Liver (tissue), 9 donors: ENCODE data around the gene XKR8. TPM values are rescaled to one million over a fixed set of nuclear protein-coding genes. Genes with fewer than 3 reads are reported as not detected.

Experiments used
- DNase-seq: peaks from one replicate; pipeline ENCODE4 v3.0.0-alpha.2; 2017; ENCODE audit warnings: low spot score
- H3K27ac ChIP-seq, 2 donors: one replicate each; pipeline ENCODE4 v1.7.0; 2013; ENCODE audit warnings: inconsistent platforms in 2 of 2, low read length in 2 of 2, control low read depth in 1 of 2, low read depth in 1 of 2, mild to moderate bottlenecking in 1 of 2
- H3K27me3 ChIP-seq, 4 donors: one replicate each; pipeline versions ENCODE4 v1.6.1 to v1.7.0; 2013; ENCODE audit warnings: low read length in 3 of 4, inconsistent platforms in 1 of 4, mild to moderate bottlenecking in 1 of 4, moderate library complexity in 1 of 4; ENCODE audit not compliant: control insufficient read depth in 4 of 4, insufficient read depth in 4 of 4
- H3K36me3 ChIP-seq, 4 donors: one replicate each; pipeline versions ENCODE4 v1.6.1 to v1.7.0; 2013; ENCODE audit warnings: low read length in 3 of 4, mild to moderate bottlenecking in 3 of 4, low read depth in 1 of 4, moderate library complexity in 1 of 4; ENCODE audit not compliant: control insufficient read depth in 4 of 4, insufficient read depth in 3 of 4
- H3K4me1 ChIP-seq, 4 donors: one replicate each; pipeline versions ENCODE4 v1.6.1 to v1.7.0; 2013; ENCODE audit warnings: low read length in 3 of 4, mild to moderate bottlenecking in 3 of 4, moderate library complexity in 1 of 4; ENCODE audit not compliant: control insufficient read depth in 4 of 4, insufficient read depth in 4 of 4
- H3K4me3 ChIP-seq, 3 donors: one replicate each; pipeline versions ENCODE4 v1.6.1 to v1.7.0; 2013; ENCODE audit warnings: low read length in 3 of 3, control low read depth in 1 of 3, low read depth in 1 of 3, mild to moderate bottlenecking in 1 of 3
- H3K9ac ChIP-seq, 2 donors: one replicate each; pipeline ENCODE4 v1.7.0; 2013; ENCODE audit warnings: low read length in 2 of 2, mild to moderate bottlenecking in 2 of 2, moderate library complexity in 2 of 2, control low read depth in 1 of 2, low read depth in 1 of 2
- H3K9me3 ChIP-seq, 4 donors: one replicate each; pipeline versions ENCODE4 v1.6.1 to v1.7.0; 2013; ENCODE audit warnings: low read length in 3 of 4; ENCODE audit not compliant: control insufficient read depth in 4 of 4
- ATF3 ChIP-seq: IDR thresholded peaks from 2 replicates; pipeline ENCODE4 v1.6.1; 2016; ENCODE audit warnings: antibody characterized with exemption
- CTCF ChIP-seq: fragments of 150-350 bp; IDR thresholded peaks from 2 replicates; pipeline ENCODE4 v1.5.1; 2017; ENCODE audit warnings: improper control_type of control experiment, low read depth, low read length; ENCODE audit not compliant: missing input control
- EGR1 ChIP-seq, 2 donors: IDR thresholded peaks; 2 replicates each; pipeline ENCODE4 v1.6.1; 2016 to 2018; ENCODE audit warnings: antibody characterized with exemption in 2 of 2, low read depth in 2 of 2
- FOXA1 ChIP-seq: IDR thresholded peaks from 2 replicates; pipeline ENCODE4 v1.6.1; 2016; ENCODE audit warnings: antibody characterized with exemption
- FOXA2 ChIP-seq: IDR thresholded peaks from 2 replicates; pipeline ENCODE4 v1.6.1; 2016; ENCODE audit warnings: antibody characterized with exemption
- GABPA ChIP-seq, 2 donors: IDR thresholded peaks in 1 of 2; conservative IDR thresholded peaks in 1 of 2; 2 replicates each; pipeline ENCODE4 v1.6.1; 2016; ENCODE audit warnings: antibody characterized with exemption in 2 of 2, mild to moderate bottlenecking in 1 of 2, moderate library complexity in 1 of 2
- HNF4A ChIP-seq, 2 donors: conservative IDR thresholded peaks; 2 replicates each; pipeline ENCODE4 v1.6.1; 2016; ENCODE audit warnings: antibody characterized with exemption in 2 of 2, mild to moderate bottlenecking in 2 of 2
- HNF4G ChIP-seq: IDR thresholded peaks from 2 replicates; pipeline ENCODE4 v1.6.1; 2016; ENCODE audit warnings: antibody characterized with exemption
- JUND ChIP-seq, 2 donors: IDR thresholded peaks; 2 replicates each; pipeline ENCODE4 v1.6.1; 2016; ENCODE audit warnings: antibody characterized with exemption in 2 of 2
- MAX ChIP-seq: IDR thresholded peaks from 2 replicates; pipeline ENCODE4 v1.6.1; 2016; ENCODE audit warnings: antibody characterized with exemption
- NR2F2 ChIP-seq: IDR thresholded peaks from 2 replicates; pipeline ENCODE4 v1.6.1; 2016; ENCODE audit warnings: antibody characterized with exemption
- RAD21 ChIP-seq, 2 donors: IDR thresholded peaks; 2 replicates each; pipeline ENCODE4 v1.6.1; 2016; ENCODE audit warnings: antibody characterized with exemption in 2 of 2, mild to moderate bottlenecking in 2 of 2
- REST ChIP-seq: IDR thresholded peaks from 2 replicates; pipeline ENCODE4 v1.6.1; 2016; ENCODE audit warnings: antibody characterized with exemption, mild to moderate bottlenecking
- RXRA ChIP-seq, 2 donors: IDR thresholded peaks; 2 replicates each; pipeline ENCODE4 v1.6.1; 2017 to 2018; ENCODE audit warnings: antibody characterized with exemption in 2 of 2, mild to moderate bottlenecking in 1 of 2
- SP1 ChIP-seq: IDR thresholded peaks from 2 replicates; pipeline ENCODE4 v1.6.1; 2018; ENCODE audit warnings: antibody characterized with exemption, mild to moderate bottlenecking
- TAF1 ChIP-seq: conservative IDR thresholded peaks from 2 replicates; pipeline ENCODE4 v1.6.1; 2016; ENCODE audit warnings: antibody characterized with exemption, mild to moderate bottlenecking
- YY1 ChIP-seq: IDR thresholded peaks from 2 replicates; pipeline ENCODE4 v1.6.1; 2016; ENCODE audit warnings: antibody characterized with exemption, mild to moderate bottlenecking
- ZBTB33 ChIP-seq: IDR thresholded peaks from 2 replicates; pipeline ENCODE4 v1.6.1; 2016; ENCODE audit warnings: antibody characterized with exemption
- WGBS: extraction: QIAGEN DNeasy Blood & Tissue Kit; methylation state at CpG from one replicate; pipeline ENCODE4 v1.1.7; 2013; 5-methylcytosine and 5-hydroxymethylcytosine counted together
- polyA plus RNA-seq, 2 donors: library from polyadenylated mRNA; stranded (reverse) in 1 of 2; unstranded in 1 of 2; fragments of 200-250 nt in 1 of 2; fragments of >200 nt in 1 of 2; fragmentation: Nextera tagmentation in 1 of 2; extraction: Ambion mirVana in 1 of 2; gene quantifications; one replicate each; pipeline versions ENCODE4 v1.2.1 to v1.2.3, GENCODE V29; 2013 to 2015
- total RNA-seq, 2 donors: library from RNA; depleted of rRNA; stranded (reverse); fragments of >200 nt; gene quantifications; one replicate each; pipeline ENCODE4 v1.2.3, GENCODE V29; 2014
- donor health status: healthy.
- donor health status: healthy.
- donor health status: healthy.
- donor health status: healthy.
- donor health status: healthy.

Gene XKR8
- total and polyA plus RNA-seq, 4 donors: 4.9 to 8.1 (median 6.2) TPM

GRCh38 chr1:27973771-27974416, 14.1 kb downstream of the XKR8 start:
- no peaks in the 10 kb centered on the region for H3K4me1 ChIP-seq
- H3K27ac ChIP-seq: no peak overlapping the region
- TF ChIP-seq REST (no peak), HNF4G (no peak), TAF1 (no peak), SP1 (no peak), MAX (no peak), RXRA (IDR thresholded peaks at IDR 0.05) (no peak), FOXA1 (no peak)
- no peak overlapping the region for H3K4me3 ChIP-seq
- H3K9me3 ChIP-seq: no peaks in the 10 kb centered on the region
- H3K27me3 ChIP-seq: no peaks in the 10 kb centered on the region
- 92% methylated on average over 4 of the region's 4 CpGs for WGBS
- no peak overlapping the region for H3K9ac ChIP-seq
- peaks cover 7 to 20% (median 13%) of the 10 kb centered on the region in 4 donors for H3K36me3 ChIP-seq
- DNase-seq: no peak

- Histone ChIP-seq H3K9ac (no peak overlapping the region), H3K9me3 (no peaks in the 10 kb centered on the region), H3K36me3 (peaks cover 7 to 20% (median 13%) of the 10 kb centered on the region in 4 donors), H3K27ac (no peak overlapping the region), H3K4me3 (no peak overlapping the region), H3K4me1 (peaks cover 0 to 2% (median 0%) of the 10 kb centered on the region in 4 donors), H3K27me3 (no peaks in the 10 kb centered on the region)
- TF ChIP-seq ATF3 (no peak), ZBTB33 (no peak), HNF4A (conservative IDR thresholded peaks at IDR 0.05) (no peak), FOXA2 (no peak), EGR1 (IDR thresholded peaks at IDR 0.05; ENCODE audit: low read depth in 2 of 2) (no peak), RXRA (IDR thresholded peaks at IDR 0.05) (no peak), TAF1 (no peak), JUND (IDR thresholded peaks at IDR 0.05) (no peak), HNF4G (no peak), REST (no peak), RAD21 (IDR thresholded peaks at IDR 0.05) (no peak), FOXA1 (no peak), SP1 (no peak), GABPA (IDR thresholded peaks at IDR 0.05 in 1 of 2, conservative IDR thresholded peaks at IDR 0.05 in 1 of 2) (no peak), CTCF (no peak), MAX (no peak), NR2F2 (no peak), YY1 (no peak)
- no peak for DNase-seq
Measured at GRCh38 chr1:27974417-27974781, 14.6 kb downstream of the XKR8 start.
